HFFc6 (cell line): Measurements from ENCODE around the gene MARCHF10. TPM values are rescaled to one million over a fixed set of nuclear protein-coding genes. Genes with fewer than 3 reads are reported as not detected.

ENCODE experiments used
- DNase-seq: peaks from one replicate; pipeline ENCODE4 v3.0.0-alpha.2; 2018
- H3K27ac Mint-ChIP-seq: 2 replicates; pipeline ENCODE4 v1.8.0; 2020; ENCODE audit warnings: mild to moderate bottlenecking, mixed read lengths
- H3K27me3 Mint-ChIP-seq: 2 replicates; pipeline ENCODE4 v1.8.0; 2021; ENCODE audit warnings: mild to moderate bottlenecking, moderate library complexity, mixed read lengths; ENCODE audit not compliant: insufficient read depth
- H3K36me3 Mint-ChIP-seq: 2 replicates; pipeline ENCODE4 v1.8.0; 2021; ENCODE audit warnings: low read depth, mixed read lengths
- H3K4me1 Mint-ChIP-seq: 2 replicates; pipeline ENCODE4 v1.8.0; 2020; ENCODE audit warnings: low read depth, mixed read lengths
- H3K4me3 Mint-ChIP-seq: 2 replicates; pipeline ENCODE4 v1.8.0; 2020; ENCODE audit warnings: mild to moderate bottlenecking, moderate library complexity, mixed read lengths
- H3K9me3 Mint-ChIP-seq: 2 replicates; pipeline ENCODE4 v1.8.0; 2020; ENCODE audit warnings: mild to moderate bottlenecking, mixed read lengths
- total RNA-seq, 6 experiments: library from RNA; stranded (reverse); fragmentation: NEBNext Ultra II Directional; extraction: Animal tissue kit (Norgen Biotek cat#: 25700); gene quantifications; 2 replicates in 1 of 6; 3 replicates in 5 of 6; pipeline ENCODE4 v1.2.3, GENCODE V29; 2021
- TF ChIP-seq, protein P1 (sequence below): fragments of 200-600 bp; sonication (generic); IDR thresholded peaks from 2 replicates; pipeline ENCODE4 v1.5.0; 2021; ENCODE audit warnings: antibody characterized with exemption, mild to moderate bottlenecking

The MARCHF10 gene
- total RNA-seq, 6 experiments from 2014 or later: 0.46 to 1.5 (median 0.89) TPM

DNA sequence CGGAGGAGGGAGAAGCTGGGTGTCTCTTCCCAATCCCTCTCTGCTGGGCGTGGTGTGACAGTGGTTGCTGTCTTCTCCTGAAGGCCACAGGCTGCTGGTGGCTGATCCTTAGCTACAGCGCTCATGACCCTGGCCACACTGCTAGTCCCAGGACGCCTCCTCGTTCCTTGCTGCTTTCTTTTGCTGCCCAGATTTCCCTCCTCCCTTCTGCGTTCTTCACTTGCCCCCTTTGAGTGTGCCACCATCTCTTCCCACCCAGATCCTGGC is 90.6 kb downstream of the MARCHF10 start:
- DNase-seq: no peak
- no peak overlapping the region for H3K27ac Mint-ChIP-seq
- peaks cover 8% of the 10 kb centered on the region for H3K27me3 Mint-ChIP-seq
- peaks cover 11% of the 10 kb centered on the region; the same call in 1 of the 2 replicates for H3K36me3 Mint-ChIP-seq
- H3K9me3 Mint-ChIP-seq: no peaks in the 10 kb centered on the region
- TF ChIP-seq, protein P1, sequence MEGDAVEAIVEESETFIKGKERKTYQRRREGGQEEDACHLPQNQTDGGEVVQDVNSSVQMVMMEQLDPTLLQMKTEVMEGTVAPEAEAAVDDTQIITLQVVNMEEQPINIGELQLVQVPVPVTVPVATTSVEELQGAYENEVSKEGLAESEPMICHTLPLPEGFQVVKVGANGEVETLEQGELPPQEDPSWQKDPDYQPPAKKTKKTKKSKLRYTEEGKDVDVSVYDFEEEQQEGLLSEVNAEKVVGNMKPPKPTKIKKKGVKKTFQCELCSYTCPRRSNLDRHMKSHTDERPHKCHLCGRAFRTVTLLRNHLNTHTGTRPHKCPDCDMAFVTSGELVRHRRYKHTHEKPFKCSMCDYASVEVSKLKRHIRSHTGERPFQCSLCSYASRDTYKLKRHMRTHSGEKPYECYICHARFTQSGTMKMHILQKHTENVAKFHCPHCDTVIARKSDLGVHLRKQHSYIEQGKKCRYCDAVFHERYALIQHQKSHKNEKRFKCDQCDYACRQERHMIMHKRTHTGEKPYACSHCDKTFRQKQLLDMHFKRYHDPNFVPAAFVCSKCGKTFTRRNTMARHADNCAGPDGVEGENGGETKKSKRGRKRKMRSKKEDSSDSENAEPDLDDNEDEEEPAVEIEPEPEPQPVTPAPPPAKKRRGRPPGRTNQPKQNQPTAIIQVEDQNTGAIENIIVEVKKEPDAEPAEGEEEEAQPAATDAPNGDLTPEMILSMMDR: no peak
- H3K4me3 Mint-ChIP-seq: no peak overlapping the region
- peaks cover 69% of the 10 kb centered on the region for H3K4me1 Mint-ChIP-seq

DNA sequence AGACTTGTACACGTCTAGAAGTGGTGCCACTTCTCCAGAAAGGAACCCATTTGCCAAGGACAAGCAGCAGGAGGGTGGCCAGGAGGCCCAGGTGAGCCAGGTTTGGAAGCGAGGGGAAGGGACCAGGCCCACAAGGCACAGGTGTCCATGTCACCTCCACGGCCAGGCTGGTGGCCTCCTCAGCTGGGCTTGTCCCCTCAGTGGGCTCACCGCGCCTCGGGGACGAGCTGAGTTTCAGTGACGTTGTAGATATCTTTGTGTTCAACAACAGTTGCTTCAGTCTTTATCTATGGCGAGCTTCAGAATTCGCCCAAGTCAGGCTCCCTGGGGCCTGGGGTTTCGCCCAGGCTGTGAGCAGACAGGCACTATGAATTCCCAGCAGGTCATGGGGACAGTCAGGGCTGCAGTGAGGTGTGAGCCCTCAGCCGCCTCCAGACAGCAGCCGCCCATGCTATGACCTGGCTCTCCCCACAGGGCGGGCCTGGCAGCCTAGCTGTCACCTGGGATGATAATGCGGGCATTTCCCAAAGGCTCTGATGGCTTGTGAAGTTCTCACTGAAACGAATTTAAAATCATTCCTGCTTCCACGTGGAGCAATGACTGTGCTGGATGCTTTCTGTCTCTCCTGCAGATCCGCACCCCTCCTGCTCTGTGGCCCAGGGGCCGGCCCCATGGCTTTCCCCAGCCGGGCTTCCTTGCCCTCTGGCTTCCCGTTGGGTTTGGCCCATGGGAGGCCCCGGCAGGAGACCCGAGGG is 91.1 kb downstream of the MARCHF10 start:
- DNase-seq: no peak
- no peak overlapping the region for H3K27ac Mint-ChIP-seq
- no peak overlapping the region for H3K4me3 Mint-ChIP-seq
- peaks cover 72% of the 10 kb centered on the region for H3K4me1 Mint-ChIP-seq
- H3K36me3 Mint-ChIP-seq: peaks cover 11% of the 10 kb centered on the region; the same call in 1 of the 2 replicates
- TF ChIP-seq, protein P1: no peak
- no peaks in the 10 kb centered on the region for H3K9me3 Mint-ChIP-seq
- peaks cover 8% of the 10 kb centered on the region for H3K27me3 Mint-ChIP-seq

DNA sequence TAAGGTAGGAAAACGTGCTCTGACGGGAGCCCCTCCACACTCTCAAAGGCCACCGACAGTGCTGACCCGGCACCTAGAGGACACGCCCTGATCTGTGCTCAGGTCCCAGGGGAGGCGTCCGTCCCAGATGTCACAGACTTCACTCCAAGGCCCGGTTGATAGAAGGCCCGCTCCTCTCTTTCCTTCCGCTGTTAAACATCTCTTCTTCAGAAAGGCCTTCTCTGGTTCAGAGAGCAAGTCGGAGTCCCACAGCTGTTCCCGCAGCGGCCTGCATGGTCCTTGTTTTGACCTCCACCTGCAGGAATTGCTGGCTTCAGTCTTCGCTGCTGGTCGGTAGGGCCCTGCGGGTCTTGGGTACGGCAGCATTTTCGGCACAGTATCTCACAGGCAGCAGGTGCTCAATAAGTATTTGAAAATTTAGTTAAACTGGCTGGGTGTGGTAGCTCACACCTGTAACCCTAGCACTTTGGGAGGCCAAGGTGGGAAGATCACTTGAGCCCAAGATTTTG is 92.2 kb downstream of the MARCHF10 start:
- TF ChIP-seq, protein P1: no peak
- H3K4me1 Mint-ChIP-seq: peaks cover 76% of the 10 kb centered on the region
- no peak overlapping the region for H3K4me3 Mint-ChIP-seq
- peaks cover 8% of the 10 kb centered on the region for H3K27me3 Mint-ChIP-seq
- H3K9me3 Mint-ChIP-seq: no peaks in the 10 kb centered on the region
- peaks cover 11% of the 10 kb centered on the region; the same call in 1 of the 2 replicates for H3K36me3 Mint-ChIP-seq
- no peak overlapping the region for H3K27ac Mint-ChIP-seq
- DNase-seq: no peak

DNA sequence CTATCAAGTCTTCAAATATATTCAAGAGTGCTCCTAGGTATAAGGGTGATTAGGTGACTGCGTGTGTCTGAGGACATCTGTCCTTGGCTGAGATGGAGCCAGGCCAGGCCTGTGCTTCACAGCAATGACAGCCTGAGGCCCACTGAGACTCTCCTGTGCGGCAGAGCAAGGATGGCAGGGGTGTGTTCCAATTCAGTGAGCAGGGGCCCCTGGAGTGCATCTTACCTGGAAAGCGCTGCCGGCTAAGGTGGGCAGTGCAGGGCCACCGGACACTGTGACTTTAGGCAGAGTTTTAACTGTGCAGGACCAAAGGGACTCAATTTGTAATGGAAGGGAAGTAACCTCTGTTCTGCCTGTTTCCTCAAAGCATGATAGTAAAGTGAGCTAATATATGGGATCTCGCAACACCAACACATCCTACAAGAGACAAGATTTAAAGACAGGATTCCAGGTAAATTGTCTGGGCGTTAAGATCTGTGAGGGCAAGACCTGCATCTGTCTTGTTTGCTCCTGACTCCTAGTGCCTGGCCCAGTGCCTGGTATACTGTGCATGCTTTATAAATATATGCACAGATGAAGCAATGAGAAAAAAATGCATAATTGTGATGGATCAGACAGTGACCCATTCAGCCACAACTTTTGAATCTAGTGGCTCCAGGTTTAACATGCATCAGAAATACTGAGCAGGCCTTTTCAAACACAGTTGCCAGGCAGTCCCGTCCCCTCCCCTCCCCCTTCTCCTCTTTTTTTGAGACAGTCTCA is 93.9 kb downstream of the MARCHF10 start:
- Mint-ChIP-seq H3K27ac (peak overlapping the region; percentile 79), H3K4me1 (peaks cover 73% of the 10 kb centered on the region), H3K36me3 (peaks cover 12% of the 10 kb centered on the region; the same call in 1 of the 2 replicates), H3K4me3 (peak overlapping the region; percentile 8; the same call in 1 of the 2 replicates), H3K27me3 (peaks cover 7% of the 10 kb centered on the region), H3K9me3 (no peaks in the 10 kb centered on the region)
- TF ChIP-seq, protein P1: no peak
- DNase-seq: peak; percentile 64

DNA sequence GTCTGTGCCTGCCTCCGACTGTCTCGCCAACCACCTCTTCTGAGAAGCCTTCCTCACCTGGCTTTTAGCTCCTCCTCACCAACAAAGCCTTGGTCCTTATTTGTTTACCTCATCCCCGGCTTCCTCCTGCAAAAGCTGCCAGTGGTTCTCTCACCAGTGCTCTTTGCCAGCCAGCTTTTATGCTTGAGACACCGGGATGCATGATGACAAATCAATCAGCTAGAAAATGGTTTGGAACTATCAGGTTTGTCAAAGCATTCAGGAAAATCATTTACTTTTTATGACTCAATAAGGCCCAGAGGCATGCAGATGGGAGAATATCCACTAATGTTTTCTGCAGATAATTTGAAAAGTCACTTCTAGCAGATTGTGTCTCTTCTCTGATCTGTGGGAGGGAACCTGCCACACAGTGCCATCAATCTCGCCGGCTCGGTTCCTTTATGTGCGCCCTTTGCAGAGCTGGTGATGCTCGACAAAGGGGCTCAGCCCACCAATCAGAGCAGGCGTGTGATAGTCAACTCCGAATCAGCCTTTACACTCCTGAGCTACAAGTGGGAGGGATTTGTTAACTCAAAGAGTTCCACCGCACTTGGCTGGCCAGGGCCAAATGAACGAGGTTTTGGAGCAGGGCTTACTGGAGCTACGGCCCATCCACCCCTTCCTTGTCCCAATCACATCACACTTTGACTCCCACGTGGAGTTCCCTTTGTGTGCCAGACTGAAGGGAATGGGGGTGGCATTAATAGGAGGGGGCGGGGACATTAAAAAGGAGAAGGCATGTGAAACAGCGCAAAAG is 94.8 kb downstream of the MARCHF10 start:
- TF ChIP-seq, protein P1: no peak
- Mint-ChIP-seq H3K36me3 (peaks cover 21% of the 10 kb centered on the region), H3K27ac (no peak overlapping the region), H3K4me3 (no peak overlapping the region), H3K4me1 (peaks cover 63% of the 10 kb centered on the region), H3K27me3 (peaks cover 7% of the 10 kb centered on the region), H3K9me3 (peaks cover 9% of the 10 kb centered on the region)
- DNase-seq: no peak
